AG08396 (cell line): ENCODE measurements around the gene SLC22A31.

Experiments used
- DNase-seq: peaks from one replicate; pipeline ENCODE4 v3.0.0; 2012; ENCODE audit warnings: low spot score, mixed read lengths

The SLC22A31 gene

DNA sequence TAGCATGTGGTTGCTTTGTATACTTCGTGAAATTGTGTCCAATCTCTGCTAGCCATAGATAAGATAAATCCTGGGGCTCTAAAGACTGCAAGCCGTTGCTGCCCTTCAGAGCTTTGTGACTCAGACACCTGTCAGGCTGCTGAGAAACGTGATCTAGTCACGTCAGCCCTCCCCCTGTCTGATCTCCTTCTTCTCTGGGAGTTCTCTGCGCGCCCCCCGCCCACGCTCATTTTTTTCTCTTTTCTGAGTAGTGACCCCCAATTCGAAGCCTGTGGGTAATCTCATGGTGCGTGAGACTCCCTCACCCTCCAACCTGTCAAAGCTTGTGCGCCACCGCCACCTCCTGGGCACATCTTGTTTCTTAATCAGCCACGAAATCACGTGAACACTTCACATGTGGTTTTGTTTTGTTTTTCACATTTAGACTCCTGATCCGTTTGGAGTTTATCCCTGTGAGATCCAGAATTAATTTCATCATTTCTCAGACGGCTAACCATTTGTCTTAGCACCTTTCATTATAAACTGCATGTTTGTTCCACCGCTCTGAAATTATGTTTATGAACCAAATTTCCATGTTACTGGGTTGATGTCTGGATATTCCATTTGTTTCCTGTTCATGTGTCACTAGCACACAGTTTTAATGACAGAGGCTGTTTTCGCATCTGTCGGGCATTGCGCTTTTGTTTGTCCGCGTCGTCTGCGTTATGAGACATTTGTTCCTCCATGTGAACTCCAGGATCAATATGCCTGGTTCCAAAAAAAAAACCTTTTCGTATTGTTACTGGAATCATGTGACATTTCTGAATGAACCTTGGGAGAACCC lies 16.2 kb upstream of the SLC22A31 start:
- peak; percentile 83 for DNase-seq

DNA sequence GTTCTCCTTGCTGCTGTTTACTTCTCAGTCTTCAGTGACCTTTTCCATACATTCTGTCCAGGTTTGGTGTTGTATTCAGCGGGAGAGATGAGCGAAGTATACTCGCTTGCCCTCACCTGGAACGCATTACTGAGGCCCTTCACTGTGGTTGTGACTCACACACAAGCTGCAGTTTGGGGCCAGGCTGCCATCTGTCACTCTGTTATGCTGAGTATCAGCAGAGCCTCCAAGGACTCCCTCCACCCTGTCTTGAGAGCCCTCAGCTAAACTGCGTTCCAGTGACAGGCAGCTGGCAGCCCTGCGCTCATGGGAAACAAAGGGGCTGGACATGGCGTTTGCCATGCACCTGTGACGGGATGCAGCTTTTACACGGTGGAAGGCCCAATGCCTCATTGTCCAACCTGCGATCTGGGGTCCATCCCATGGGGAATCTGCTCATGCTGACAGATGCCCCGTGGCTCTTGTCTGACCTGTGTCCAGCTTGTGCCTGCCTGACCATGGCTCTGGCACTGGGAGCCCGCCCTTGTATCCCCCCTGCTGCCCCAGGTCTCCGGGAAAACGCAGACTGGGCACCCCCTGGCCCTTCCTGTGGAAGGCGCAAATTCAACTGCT lies 10.7 kb upstream of the SLC22A31 start:
- no peak for DNase-seq

DNA sequence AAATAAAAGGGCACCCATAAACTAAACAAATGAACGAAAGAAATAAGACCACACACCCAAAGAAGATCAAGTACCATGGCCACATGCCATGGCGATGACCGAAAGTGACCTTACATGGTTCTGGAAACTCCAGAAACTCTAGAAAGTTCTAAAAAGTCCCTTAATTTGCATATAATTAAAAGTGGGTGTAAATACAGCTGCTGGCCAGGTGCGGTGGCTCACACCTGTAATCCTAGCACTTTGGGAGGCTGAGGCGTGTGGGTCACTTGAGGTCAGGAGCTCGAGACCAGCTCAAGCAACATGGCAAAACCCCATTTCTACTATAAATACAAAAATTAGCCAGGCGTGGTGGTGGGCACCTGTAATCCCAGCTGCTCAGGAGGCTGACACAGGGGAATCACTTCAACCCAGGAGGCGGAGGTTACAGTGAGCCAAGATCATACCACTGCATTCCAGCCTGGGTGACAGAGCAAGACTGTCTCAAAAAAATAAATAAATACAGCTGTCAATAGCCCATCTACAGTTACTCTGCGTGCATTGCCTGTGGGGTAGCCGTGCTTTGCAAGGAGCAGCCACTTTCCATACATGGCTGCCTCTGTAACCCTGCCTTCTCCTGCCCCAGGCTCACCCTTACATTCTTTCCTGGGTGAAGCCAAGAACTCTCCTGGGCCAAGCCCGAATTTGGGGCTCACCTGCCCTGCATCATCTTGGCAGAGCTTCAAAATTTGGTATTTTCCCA lies 10.0 kb upstream of the SLC22A31 start:
- no peak for DNase-seq

DNA sequence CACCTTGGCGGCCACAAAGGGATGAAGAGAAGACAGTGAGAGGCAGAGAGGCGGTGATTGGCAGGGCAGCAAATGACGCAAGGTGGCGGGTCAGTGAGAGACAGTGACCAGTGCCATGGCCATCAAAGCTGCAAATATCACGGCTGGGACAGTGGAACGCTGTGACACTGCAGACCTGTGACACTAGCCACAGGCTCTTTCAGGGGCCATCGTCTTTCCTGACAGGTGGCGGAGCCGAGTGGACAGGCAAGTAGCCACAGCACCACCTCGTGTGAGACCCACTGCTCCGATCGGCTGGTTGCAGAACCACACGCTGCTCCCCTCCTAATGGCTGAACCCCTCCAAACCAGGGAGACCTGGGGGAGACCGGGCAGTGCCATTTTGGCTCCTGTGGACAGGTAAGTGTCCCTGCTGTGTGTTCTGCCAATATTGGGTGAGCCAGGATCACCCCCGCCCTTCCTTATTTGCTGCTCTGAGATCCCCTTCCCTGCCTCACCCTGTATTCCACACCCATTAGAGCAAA lies 9.2 kb upstream of the SLC22A31 start:
- DNase-seq = no peak

DNA sequence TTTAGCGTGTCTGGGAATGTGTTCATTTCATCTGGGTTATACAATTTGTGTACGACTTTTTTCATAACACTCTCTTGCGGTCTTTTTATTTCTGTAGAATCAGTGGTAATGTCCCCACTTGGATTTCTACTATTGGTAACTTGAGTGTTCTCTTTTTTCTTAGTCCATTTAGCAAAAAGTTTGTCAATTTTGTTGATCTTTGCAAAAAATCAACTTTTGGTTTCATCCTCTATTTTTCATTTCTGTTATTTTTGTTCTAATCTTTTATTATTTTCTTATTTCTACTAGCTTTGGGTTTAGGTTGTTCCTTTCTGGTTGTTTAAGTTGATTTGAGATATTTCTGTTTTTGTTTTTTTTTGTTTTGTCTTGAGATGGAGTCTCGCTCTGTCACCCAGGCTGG lies 7.7 kb upstream of the SLC22A31 start:
- DNase-seq = no peak

DNA sequence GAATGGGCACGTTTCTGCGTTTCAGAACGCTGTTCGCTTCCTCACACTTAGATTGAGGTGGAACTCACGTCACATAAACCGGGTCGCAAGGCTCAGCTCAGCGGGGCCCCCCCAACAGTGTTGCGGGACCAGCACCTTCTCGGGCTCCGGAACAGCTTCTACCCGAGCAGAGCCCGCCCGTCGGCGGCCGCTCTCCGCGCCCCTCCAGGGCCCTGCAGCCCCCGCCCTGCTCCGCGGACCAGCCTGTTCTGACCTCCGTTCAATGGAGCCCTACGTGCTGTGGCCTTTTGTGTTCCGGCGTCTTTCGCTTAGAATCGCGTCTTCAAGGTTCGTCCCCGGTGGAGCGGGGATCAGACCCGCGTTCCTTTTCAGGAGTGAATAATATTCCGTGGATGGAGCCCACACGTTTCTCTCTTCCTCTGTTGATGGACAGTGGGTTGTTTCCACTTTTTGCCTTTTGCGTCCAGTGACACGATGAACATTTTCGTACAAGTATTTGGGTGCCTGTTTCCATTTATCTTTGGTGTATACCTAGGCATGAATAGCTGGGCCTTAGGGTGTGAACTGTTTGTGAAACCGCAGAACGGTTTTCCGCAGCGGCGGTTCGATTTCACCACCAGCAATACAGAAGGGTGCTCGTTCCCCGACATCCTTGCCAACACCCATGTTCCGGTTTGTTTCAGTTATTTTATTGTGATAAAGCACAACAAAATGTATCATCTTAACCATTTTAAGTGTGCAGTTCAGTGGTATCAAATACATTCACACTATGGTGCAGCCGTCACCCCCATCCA lies 2.3 kb upstream of the SLC22A31 start:
- DNase-seq = no peak

DNA sequence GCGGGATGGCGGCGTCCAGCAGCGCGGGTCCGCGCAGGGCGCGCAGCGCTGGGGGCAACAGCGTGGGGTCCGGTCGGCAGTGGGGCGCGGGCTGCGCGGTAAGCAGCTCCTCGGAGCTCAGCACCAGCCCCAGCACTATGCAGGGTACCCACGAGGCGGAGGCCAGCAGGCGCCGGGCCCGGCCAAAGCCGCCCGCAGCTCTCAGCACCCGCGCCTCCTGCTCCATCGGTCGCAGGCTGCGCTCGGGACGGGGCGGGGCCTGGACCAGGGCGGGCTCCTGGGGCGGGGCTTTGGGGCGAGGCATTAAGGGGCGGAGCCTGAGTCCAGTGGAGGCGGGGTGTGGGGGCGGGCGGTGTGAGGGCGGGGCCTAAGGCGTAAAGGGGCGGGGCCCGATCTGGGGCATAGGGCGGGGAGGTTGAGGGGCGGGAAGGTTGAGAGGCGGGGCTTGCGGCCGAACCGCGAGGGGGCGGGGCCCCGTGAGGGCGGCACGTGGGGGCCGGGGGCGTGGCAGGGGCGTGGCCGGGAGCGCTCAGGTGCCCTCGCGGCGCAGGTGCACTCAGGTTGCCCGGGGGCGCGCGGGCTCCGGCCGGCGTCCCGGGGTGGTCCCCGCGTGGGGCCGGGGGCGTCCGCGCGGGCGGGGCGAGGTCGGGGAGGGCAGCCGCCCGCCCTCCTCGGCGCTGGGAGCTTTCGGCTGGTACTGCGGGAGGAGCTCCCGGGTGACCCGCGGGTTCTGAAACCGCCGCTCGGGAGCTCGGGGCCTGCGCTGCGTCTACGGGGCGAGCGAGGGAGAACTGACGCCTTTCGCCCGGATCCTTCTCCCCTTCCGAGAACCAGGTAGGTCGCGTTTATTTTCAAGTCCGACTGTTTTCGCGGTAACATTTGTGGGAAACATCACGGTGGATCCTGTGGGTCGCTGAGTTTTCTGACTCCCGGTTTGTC lies 1.4 kb upstream of the SLC22A31 start:
- peak; percentile 93 for DNase-seq

DNA sequence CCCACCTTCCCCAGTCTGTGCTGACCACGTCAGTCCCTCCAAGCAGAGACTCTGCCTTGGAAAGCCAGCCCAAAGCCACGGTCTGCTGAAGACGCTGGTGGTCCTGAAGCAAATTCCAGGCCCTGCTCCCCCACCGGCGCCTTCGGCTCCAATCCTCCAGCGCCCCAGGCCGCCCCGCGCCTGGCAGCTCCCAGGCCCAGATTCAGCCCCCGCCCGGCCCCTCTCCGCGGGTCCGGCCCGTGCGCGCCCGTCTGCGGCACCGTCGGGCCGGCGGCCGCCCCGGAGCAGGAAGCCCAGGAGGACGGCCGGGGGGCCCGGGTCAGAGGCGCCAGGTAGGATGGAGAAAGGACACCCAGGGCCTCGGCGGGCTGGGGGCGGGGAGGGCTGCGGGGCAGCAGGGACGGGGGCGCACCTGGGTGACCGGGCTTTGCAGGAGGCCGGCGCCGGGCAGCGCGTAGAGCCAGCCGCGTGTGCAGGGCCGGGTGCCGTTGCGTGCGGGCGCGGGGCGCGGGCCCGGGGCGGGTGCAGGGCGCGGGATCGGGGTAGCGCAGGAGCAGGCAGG lies 594 bp upstream of the SLC22A31 start:
- DNase-seq = peak; percentile 10

DNA sequence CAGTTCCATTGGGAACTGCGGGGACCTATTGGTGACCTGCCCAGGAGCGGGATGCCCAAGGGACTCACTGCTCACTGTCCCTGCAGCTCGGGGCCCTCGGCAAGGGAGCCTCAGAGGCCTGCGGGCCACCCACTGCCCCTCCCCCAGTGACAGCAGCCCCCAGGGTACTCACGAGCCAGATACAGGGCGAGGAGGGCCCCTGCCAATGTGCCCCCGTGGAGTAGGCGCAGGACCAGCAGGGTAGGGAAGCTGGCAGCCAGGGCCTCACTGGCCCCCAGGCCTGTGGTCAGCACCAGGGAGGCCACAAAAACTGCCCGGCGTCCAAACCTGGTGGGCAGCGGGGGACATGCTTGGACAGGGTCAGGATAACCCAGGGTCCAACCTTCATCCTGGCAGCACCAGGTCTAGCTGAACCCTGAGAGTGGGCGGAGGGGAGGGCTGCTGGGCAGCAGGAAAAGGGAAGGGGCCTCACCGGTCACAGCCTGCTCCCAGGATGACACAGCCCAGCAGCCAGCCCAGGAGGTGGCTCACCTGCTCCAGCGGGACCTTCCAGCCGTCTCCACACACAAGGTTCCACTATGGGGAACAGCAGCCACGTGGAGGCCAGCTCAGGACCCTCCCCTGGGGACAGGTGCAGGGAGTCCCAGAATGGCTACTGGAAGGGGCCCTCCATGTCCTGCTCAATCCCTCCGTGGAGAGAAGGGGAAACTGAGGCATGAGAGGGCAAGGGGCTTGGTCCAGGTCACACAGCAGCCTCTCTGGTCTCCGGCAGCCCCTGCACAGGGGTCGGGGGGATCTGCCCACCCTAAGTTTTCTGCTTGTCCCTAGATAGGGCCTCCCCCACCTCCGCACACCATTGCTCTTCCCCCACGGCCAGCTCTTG lies 855 bp downstream of the SLC22A31 start:
- DNase-seq = no peak

DNA sequence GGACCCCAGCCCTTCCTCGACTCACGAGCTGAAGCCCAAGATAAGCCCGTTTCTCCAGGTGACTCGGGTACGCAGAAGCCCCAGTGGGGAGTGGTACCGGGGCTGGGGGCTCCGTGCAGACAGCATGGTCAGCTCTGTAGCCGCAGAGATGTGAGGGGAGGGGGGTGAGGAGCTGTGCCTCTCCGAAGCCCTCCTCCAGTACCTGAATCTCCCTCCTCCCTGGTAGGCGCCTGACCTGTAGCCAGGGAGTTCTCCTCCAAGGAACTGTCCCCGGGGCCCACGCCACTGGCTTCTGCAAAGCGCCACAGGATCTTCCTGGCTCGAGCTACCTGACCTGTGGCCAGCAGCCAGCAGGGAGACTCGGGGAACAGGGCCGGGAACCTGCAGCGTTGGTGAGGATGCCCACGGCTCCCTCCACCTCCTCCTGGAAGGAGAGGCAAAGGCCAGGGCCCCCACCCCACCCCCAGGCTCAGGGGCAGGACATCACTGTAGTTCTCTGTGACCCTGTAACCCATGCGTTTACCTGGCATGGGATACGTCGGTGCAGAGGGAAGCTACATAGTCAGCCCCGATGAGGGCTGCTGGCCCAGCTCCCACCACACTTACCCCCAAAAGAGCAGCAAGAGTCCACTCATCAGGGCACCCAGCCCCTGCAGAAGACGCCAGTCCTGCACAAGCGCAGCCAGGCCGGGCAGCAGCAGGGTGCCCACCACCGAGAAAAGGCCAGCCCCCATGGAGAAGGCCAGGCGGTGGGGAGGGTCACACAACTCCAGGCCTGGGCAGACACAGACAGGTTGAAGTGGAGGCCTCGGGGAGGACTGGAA lies 1.7 kb downstream of the SLC22A31 start:
- DNase-seq = no peak

DNA sequence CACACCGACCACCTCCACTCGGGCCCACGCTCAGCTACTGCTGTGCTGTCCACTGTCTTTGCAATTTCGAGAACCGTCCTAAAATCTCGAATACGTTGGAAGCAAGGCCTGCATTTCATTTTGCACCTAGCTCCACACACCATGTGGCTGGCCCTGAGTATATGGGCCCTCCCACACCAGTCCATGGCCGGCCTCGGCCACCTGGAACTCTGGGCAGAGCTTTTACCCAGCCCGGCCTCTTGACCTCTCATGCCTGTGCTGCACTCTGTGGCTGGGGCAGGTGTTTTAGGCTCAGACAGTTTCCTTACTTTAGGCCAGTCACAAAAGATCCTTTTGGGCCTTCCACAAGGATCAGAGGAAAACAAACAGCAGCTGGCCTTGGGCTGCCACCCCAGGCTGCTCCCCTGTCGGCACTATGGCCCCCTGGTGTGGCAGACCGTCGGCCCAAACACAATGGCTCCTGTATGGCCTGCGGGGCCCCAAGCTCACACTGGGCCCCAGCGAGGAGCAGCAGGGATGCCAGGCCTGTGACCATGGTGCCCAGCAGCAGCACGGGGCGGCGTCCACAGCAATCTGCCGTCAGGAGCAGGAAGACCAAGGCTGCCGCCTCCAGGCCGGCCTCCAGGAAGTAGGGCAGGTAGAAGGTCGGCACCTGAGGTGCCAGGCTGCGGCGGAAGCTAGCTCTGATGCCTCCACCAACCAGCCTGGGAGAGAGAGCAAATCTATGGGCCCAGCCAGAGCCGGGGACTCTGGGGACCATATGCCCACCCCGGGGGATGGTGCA lies 2.5 kb downstream of the SLC22A31 start:
- no peak for DNase-seq

DNA sequence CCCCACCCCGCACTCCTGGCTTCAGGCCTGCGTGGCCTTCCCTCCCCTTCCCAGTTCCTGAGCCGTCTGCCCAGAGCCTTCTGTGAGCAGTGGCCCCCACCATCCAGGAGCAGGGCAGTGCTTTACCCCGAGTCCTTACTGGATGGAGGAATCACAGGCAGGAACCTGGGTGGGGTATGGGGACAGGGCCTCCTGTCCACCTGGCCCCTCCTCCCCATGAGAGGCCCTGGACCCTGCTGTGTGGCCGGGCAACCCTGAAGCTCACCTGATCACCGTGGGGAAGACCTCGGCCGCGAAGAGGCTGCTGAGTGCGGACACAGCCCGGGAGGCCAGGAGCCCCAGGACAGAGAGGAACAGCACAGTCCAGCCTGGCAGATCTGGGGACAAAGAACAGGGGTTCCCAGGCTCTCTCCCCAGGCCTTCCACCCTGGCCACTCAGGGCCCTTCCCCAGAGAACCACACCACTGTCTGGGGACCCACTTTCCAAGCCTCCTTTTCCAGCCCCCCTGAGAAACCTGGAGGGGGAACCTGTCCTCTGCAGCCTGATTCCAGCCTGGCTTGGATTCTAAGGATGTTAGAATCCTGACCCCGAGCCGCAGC lies 3.2 kb downstream of the SLC22A31 start:
- no peak for DNase-seq

DNA sequence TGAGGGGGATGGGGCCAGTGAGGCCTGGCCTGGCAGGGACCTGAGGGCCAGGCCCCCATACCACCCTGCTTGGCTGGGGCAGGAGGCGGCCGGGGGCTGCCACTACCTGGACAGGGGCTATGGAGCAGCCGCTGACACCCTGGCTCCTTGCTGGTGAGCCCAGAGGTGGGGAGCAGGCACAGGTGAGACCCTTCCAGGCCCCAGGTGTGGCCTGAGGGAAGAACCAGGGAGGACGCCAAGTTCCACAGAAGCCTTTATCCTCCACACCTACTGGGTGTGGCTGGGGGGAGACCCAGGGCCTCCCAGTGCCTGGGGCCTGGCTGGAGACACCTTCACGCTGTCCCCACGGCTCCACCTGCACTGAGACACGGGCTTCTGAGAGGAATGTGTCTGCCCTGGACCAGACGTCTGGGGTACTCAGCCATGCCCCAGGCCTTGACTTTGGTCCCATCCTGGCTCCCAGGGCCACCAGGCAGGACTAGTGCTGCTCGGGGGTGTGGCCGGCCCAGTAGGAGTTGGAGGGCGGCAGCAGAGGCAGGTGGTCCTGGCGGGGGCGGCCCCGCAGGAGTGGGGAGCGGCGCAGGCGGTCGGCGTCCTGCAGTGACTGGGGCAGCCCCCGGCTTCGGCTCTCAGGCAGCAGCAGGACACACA lies 4.7 kb downstream of the SLC22A31 start:
- DNase-seq = no peak

DNA sequence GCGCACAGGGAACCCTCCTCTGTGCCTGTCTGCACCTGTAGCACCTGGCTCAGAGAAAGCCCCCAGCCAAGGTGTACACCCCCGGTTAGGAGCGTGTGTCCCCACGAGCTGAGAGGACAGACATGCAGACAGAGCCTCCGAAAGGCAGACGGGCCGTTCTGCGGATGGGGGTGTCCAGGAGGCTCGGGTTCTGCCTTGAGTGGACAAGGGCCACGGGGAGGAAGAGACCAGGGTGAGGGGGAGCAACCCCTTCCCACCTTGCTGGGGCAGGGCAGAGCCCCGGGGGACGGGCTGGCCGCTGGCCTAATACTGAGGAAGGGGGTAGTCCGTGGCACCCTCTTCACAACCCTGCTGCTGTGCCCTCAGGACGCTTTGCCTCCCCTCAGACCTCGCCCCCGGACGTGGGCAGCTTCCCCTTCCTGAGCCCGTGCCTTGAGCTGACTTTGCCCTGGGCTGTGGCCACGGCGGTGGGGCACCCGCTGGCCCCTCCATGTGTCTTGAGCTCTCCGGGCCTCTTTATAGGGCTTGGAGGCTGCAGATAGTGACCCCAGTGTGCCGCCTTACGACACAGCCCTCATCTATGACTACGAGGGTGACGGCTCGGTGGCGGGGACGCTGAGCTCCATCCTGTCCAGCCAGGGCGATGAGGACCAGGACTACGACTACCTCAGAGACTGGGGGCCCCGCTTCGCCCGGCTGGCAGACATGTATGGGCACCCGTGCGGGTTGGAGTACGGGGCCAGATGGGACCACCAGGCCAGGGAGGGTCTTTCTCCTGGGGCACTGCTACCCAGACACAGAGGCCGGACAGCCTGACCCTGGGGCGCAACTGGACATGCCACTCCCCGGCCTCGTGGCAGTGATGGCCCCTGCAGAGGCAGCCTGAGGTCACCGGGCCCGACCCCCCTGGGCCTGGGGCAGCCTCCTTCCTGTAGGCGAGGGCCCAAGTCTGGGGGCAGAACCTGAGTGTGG lies 5.7 kb downstream of the SLC22A31 start:
- DNase-seq = no peak

DNA sequence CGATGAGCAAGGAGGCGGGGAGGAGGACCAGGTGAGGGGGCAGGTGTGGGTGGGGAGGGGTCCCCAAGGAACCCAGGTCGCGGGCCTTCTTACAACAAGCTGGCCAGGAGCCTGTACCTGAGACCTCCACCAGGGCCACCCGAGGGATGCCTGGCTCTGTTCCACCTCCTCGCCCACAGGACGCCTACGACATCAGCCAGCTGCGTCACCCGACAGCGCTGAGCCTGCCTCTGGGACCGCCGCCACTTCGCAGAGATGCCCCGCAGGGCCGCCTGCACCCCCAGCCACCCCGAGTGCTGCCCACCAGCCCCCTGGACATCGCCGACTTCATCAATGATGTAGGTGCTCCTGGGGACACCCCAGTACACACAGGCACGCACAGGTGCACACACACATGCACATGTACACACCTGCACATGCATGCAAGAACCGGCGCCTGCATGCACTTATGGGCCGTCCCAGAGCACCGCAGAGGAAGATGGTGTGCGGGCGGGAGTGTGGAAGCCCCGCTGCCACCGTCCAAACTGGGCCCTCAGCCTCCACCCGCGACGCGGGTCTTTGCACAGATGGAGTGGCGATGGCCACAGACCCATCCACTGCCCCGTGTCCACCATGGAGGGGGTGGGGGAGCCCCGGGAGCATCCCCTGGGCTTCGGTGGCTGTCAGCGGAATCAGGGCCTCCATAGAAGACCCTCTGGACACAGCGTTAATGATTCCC lies 6.6 kb downstream of the SLC22A31 start:
- DNase-seq = no peak
